GM06990 (cell line): Measurements from ENCODE around the gene CTDSPL2.

Experiments used
- DNase-seq: peaks from one replicate; pipeline ENCODE4 v3.0.0-alpha.2; 2011; ENCODE audit not compliant: insufficient read length; ENCODE audit errors: extremely low read depth
- H3K27me3 ChIP-seq: replicated peaks from 2 replicates; pipeline ENCODE4 v1.6.0; 2011; ENCODE audit warnings: low read length; ENCODE audit not compliant: control insufficient read depth, insufficient read depth
- H3K36me3 ChIP-seq: 2 replicates; pipeline ENCODE4 v1.5.1; 2011; ENCODE audit warnings: low read length; ENCODE audit not compliant: control insufficient read depth, insufficient read depth
- H3K4me3 ChIP-seq: replicated peaks from 2 replicates; pipeline ENCODE4 v1.5.1; 2011; ENCODE audit warnings: low read depth, mild to moderate bottlenecking, control low read depth, low read length
- TF ChIP-seq, protein P1 (sequence below): IDR thresholded peaks from 2 replicates; pipeline ENCODE4 v1.5.1; 2011; ENCODE audit warnings: low read length, control low read depth, mild to moderate bottlenecking, inconsistent platforms; ENCODE audit not compliant: insufficient read depth, poor library complexity, severe bottlenecking

Gene CTDSPL2

DNA sequence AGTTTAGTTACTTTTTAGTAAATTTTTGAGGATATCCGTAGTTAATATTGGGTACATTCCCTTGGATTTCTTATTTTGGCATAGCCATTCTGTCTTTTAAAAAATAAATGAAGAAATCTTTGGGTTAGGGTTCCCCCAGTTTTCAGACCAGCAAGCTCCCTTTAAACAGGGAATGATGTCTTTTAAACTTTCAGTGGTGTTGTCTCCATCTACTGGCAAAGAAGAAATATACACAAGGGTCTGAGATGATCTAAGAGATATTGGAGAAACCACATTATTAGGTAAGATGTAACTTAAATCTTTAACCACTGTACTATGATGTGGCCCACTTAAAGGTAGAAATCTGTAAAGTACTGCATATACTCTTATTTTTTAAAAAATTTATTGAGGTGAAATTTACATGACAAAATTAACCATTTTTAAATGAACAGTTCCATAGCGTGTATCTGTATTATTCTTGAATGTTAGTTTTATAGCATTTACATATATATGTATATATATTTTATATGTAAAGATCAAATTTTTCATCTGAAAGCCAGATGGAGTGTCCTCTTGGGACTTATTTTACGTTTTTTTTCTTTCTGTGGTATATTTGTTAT is 74.4 kb downstream of the CTDSPL2 start:
- no peaks in the 10 kb centered on the region for H3K27me3 ChIP-seq
- no peak for DNase-seq
- TF ChIP-seq, protein P1, sequence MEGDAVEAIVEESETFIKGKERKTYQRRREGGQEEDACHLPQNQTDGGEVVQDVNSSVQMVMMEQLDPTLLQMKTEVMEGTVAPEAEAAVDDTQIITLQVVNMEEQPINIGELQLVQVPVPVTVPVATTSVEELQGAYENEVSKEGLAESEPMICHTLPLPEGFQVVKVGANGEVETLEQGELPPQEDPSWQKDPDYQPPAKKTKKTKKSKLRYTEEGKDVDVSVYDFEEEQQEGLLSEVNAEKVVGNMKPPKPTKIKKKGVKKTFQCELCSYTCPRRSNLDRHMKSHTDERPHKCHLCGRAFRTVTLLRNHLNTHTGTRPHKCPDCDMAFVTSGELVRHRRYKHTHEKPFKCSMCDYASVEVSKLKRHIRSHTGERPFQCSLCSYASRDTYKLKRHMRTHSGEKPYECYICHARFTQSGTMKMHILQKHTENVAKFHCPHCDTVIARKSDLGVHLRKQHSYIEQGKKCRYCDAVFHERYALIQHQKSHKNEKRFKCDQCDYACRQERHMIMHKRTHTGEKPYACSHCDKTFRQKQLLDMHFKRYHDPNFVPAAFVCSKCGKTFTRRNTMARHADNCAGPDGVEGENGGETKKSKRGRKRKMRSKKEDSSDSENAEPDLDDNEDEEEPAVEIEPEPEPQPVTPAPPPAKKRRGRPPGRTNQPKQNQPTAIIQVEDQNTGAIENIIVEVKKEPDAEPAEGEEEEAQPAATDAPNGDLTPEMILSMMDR: peak; percentile 48
- peaks cover 7% of the 10 kb centered on the region for H3K36me3 ChIP-seq
- no peak overlapping the region for H3K4me3 ChIP-seq

DNA sequence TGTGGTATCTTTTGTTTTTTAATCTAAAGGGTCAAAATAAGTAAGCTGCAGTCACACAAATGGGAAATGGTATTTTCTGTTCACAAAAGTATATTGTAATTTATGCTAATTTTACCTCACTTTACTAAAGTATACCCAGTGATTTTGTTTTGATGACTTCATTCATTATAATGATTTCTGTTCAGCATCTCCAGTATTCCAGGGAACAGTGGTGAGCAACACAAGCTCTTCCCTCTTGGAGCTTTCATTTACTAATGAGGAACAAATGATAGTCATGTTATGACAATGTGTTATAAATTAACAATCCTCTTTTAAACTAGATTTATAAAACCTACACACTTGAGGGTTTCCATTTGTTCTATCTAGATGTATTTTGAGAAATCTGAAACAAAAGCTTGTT is 89.0 kb downstream of the CTDSPL2 start:
- Histone ChIP-seq H3K36me3 (no peaks in the 10 kb centered on the region; the same call in 1 of the 2 replicates), H3K27me3 (no peaks in the 10 kb centered on the region), H3K4me3 (no peak overlapping the region)
- TF ChIP-seq, protein P1: no peak
- no peak for DNase-seq

DNA sequence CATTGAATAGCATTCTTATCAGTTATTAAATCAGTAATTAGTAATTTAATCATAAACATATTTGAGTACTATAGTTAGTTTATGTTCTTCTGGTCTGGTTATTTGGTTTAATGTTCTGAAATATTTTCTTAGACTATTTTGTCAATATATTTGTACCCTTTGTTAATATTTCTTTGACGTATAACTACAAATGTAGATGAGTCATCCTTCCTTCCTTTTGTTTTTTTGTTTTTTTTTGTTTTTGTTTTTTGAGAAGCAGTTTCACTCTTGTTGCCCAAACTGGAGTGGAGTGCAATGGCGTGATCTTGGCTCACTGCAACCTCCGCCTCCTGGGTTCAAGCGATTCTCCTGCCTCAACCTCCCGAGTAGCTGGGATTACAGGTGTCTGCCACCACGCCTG is 92.1 kb downstream of the CTDSPL2 start:
- TF ChIP-seq, protein P1: no peak
- no peak for DNase-seq
- H3K4me3 ChIP-seq: no peak overlapping the region
- H3K27me3 ChIP-seq: no peaks in the 10 kb centered on the region
- H3K36me3 ChIP-seq: no peaks in the 10 kb centered on the region; the same call in none of the 2 replicates

DNA sequence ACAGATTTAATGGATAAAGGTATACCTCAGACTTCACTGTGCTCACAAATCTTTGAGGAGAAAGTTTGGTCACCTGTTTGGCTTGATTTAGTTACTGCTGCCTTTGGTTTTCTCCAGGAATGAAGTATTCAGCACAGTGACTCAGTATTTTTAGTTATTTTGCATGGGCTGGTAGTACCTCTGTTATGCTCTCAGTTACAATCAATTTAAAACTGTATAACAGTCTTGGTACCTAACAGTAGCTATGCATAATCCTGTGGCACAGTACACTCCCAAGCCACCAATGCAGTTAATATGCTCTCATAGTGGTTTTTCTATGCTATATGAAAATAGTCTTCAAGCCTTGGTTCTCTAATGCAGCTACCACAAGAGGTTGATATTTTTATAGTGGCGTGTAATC is 97.6 kb downstream of the CTDSPL2 start:
- no peak for DNase-seq
- TF ChIP-seq, protein P1: no peak
- Histone ChIP-seq H3K4me3 (no peak overlapping the region), H3K27me3 (no peaks in the 10 kb centered on the region), H3K36me3 (peaks cover 2% of the 10 kb centered on the region; the same call in 1 of the 2 replicates)

DNA sequence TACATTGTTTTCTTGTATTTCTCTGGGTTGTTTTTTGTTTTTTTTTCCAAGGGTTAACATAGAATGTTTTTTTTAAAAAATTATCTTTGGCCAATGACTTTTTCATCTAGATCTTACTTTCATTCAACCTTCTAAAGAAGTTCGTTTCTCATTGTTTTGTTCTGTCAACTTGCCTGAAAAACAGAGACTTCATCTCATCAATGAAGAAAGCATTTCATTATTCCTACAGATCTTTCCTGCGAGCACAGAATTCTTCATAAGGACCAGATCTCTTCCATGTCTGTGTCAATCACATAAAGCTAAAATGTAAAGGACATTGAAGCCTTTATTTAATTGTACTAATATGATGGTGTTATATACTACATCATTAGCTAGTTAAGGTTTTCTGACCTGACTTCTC is 99.8 kb downstream of the CTDSPL2 start:
- no peak for DNase-seq
- Histone ChIP-seq H3K27me3 (no peaks in the 10 kb centered on the region), H3K36me3 (peaks cover 2% of the 10 kb centered on the region; the same call in 1 of the 2 replicates), H3K4me3 (no peak overlapping the region)
- TF ChIP-seq, protein P1: no peak
